GM20000 (cell line): ENCODE results near the gene SLC39A7.

ENCODE experiments used
- DNase-seq: peaks from one replicate; pipeline ENCODE4 v3.0.0; 2012; ENCODE audit warnings: low spot score
- CTCF ChIP-seq: IDR thresholded peaks from 2 replicates; pipeline ENCODE4 v1.5.1; 2012; ENCODE audit warnings: mild to moderate bottlenecking, control low read depth; ENCODE audit errors: extremely low read depth, missing control alignments

SLC39A7 gene

DNA sequence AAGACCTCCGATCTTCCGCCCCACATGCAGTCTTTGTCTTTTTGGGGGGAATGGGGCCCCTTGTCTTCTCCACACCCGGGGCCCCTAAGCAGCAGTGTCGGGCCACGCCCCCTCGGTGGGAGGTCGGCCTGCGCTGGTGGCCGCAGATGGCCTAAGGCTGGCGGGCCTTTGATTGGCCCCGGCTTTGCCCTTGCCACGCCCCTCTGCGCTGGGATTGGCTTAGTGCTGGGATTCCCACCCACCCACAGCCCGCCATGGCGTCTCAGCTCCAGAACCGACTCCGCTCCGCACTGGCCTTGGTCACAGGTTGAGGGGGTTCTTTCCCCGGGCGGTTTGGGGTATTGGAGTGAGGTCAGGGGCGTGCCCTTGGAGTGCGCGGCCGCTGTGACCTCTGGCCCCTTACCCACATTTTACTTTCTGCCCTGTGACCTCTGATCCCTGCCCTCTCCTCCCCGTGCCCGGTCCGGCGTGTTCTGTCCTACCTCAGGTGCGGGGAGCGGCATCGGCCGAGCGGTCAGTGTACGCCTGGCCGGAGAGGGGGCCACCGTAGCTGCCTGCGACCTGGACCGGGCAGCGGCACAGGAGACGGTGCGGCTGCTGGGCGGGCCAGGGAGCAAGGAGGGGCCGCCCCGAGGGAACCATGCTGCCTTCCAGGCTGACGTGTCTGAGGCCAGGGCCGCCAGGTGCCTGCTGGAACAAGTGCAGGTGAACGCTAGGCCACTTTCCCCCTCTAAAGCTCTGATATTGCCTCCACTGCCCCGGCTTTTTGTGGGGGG is 3.9 kb downstream of the SLC39A7 start, which contains the start of gene HSD17B8:
Gene HSD17B8 (plus strand): TSS at position 241 of the 776 bp plus-strand sequence. CDS start 14 bp downstream, at position 255.
- TF ChIP-seq CTCF = no peak
- DNase-seq = peak; percentile 95

- DNase-seq = peak; percentile 48
- peak; percentile 17 for TF ChIP-seq CTCF
Measured at GRCh38 chr6:33205191-33206026, 4.7 kb downstream of the SLC39A7 start.

GRCh38 chr6:33206027-33206863 is 5.6 kb downstream of the SLC39A7 start:
- no peak for TF ChIP-seq CTCF
- DNase-seq = peak; percentile 16

DNA sequence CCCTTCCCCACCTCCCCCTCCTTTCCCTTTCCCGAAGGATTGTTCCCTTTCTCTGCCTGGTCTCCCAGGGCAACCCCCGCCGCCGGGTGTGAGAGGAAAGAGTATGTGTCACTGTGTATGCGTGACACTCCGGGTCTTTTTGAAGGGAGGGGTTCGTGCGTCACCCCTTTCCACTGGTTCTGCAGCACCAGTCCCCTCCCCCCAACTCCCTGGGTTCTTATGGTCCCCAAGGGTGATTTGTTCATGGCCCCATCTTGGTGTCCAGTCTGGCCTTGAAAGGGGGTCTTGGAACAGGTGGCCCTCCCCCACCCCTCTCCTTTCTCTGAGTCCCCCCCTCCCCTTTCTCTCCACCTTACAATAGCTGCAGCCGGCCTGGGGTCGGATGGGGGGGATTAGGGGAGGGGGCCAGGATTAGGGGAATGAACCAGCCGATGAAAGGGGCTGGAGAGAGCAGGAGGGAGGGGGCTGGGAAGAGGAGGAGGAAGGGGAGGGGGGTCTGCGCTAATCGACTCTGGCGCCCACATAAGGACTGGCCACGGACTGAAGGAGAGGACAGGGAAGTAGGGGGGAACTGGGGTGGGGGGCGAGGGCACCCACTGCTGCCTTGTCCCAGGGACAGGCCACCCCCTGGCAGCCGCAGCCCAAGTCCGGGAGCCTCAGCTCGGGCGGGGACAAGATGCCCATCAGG is 6.3 kb downstream of the SLC39A7 start:
- no peak for TF ChIP-seq CTCF
- DNase-seq = peak; percentile 23

GRCh38 chr6:33207552-33208090 is 7.0 kb downstream of the SLC39A7 start:
- peak; percentile 41 for DNase-seq
- no peak for TF ChIP-seq CTCF

DNA sequence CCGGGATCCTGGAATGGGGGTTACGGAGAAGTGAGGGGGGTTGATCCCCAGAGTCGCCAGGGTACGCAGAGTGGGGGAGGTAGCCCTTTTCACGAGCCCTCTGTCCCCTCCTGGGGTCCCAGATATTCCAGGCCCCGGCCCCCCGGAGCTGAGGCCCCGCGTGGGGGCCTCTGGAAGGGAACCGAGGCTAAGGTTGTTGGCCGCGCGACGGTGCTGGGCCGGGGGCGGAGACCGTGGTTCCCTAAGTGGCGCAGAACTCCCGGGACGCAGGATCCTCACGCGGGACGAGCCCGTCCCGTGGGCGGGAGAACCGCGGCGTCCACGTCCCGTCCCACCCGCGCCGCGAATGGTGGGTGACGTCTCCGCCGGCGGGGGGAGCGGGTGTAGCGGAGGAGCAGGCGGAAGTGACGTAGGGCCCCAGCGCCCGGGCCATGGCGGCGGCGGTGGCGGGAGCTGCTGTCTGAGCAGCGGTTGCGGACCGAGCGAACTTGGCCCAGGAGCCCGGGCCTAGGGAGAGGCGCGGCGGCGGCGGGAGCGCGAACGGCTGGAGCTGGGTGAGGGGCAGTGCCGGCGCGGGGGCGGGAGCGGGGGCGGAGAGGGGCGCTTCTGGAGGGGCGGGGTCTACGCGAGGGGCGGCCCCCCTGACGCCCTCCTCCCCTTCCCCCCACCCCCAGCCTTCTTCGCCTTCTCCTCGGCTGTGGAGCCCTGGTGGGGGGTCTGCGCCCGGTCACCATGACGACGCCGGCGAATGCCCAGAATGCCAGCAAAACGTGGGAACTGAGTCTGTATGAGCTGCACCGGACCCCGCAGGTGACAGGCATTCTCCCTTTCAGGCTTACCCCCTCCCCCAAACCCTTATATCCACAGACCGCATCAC is 7.7 kb downstream of the SLC39A7 start, which contains the start of gene RING1:
Gene RING1 (plus strand): TSS at position 410 of the 877 bp plus-strand sequence. CDS start 323 bp downstream, at position 733.
- TF ChIP-seq CTCF = no peak
- peak; percentile 97 for DNase-seq
